Endothelial cell of umbilical vein (primary cell): ENCODE data around the gene GRM7.

Experiments used
- CTCF ChIP-seq, 2 donors: IDR thresholded peaks; 1 replicate in 1 of 2; 2 replicates in 1 of 2; pipeline ENCODE4 v1.5.1; 2011; ENCODE audit warnings: low read length in 2 of 2, mild to moderate bottlenecking in 2 of 2, moderate library complexity in 2 of 2, control low read depth in 1 of 2, inconsistent platforms in 1 of 2, low read depth in 1 of 2; ENCODE audit not compliant: insufficient read depth in 1 of 2; ENCODE audit errors: extremely low read depth in 1 of 2
- EZH2 ChIP-seq: IDR thresholded peaks from 2 replicates; pipeline ENCODE4 v1.6.1; 2012; ENCODE audit warnings: borderline replicate concordance, low read depth, mild to moderate bottlenecking, moderate library complexity, low read length, inconsistent platforms; ENCODE audit not compliant: severe bottlenecking
- JUN ChIP-seq: IDR thresholded peaks from 2 replicates; pipeline ENCODE4 v1.6.1; 2011; ENCODE audit warnings: borderline replicate concordance, low read depth; ENCODE audit not compliant: insufficient read length, insufficient read depth
- MAX ChIP-seq: IDR thresholded peaks from 2 replicates; pipeline ENCODE4 v1.6.1; 2011; ENCODE audit not compliant: insufficient read depth, insufficient read length
- POLR2A ChIP-seq: IDR thresholded peaks from 2 replicates; pipeline ENCODE4 v1.6.1; 2012; ENCODE audit warnings: low read depth, mild to moderate bottlenecking, control low read depth, low read length
- POLR2AphosphoS5 ChIP-seq: IDR thresholded peaks from 2 replicates; pipeline ENCODE4 v1.6.1; 2012; ENCODE audit warnings: low read depth, mild to moderate bottlenecking, control low read depth, low read length, moderate library complexity; ENCODE audit not compliant: insufficient read depth

GRCh38 chr3:7439101-7439680 is 578.3 kb downstream of the GRM7 start:
- no peak for TF ChIP-seq CTCF (IDR thresholded peaks at IDR 0.05; ENCODE audit: extremely low read depth in 1 of 2, insufficient read depth in 1 of 2, low read depth in 1 of 2, low read length in 2 of 2)
- no peak for TF ChIP-seq POLR2A
- TF ChIP-seq JUN, result no peak
- no peak for TF ChIP-seq EZH2
- no peak for TF ChIP-seq POLR2AphosphoS5
- TF ChIP-seq MAX, result no peak
